HL-60 (cell line): ENCODE measurements around the gene CACNA1G.

Source experiments
- DNase-seq, 2 experiments: peaks; one replicate each; pipeline ENCODE4 v3.0.0-alpha.2; 2010 to 2020; ENCODE audit warnings: low read depth in 1 of 2, low spot score in 1 of 2
- H3K27ac ChIP-seq: fragments of 250-450 bp; sonication (Bioruptor Pico); replicated peaks from 2 replicates; pipeline ENCODE4 v1.5.1; 2020; ENCODE audit warnings: mild to moderate bottlenecking, moderate library complexity
- H3K27me3 ChIP-seq: fragments of 250-450 bp; sonication (Bioruptor Pico); 2 replicates; pipeline ENCODE4 v1.5.1; 2021; ENCODE audit warnings: mild to moderate bottlenecking, moderate library complexity; ENCODE audit not compliant: insufficient read depth, poor library complexity, severe bottlenecking
- H3K4me3 ChIP-seq: replicated peaks from 2 replicates; pipeline ENCODE4 v1.5.1; 2011; ENCODE audit warnings: mild to moderate bottlenecking, control low read depth, low read length; ENCODE audit not compliant: insufficient read depth
- CTCF ChIP-seq: IDR thresholded peaks from one replicate; pipeline ENCODE4 v1.5.1; 2011; ENCODE audit warnings: low read length, control low read depth, inconsistent platforms; ENCODE audit not compliant: insufficient read depth
- GABPA ChIP-seq: IDR thresholded peaks from 2 replicates; pipeline ENCODE4 v1.6.1; 2012; ENCODE audit warnings: low read depth
- POLR2AphosphoS5 ChIP-seq: IDR thresholded peaks from 2 replicates; pipeline ENCODE4 v1.6.1; 2012; ENCODE audit warnings: low read depth
- REST ChIP-seq: IDR thresholded peaks from 2 replicates; pipeline ENCODE4 v1.6.1; 2012; ENCODE audit warnings: low read depth; ENCODE audit not compliant: insufficient replicate concordance
- SPI1 ChIP-seq: IDR thresholded peaks from 2 replicates; pipeline ENCODE4 v1.6.1; 2012; ENCODE audit warnings: low read depth, mild to moderate bottlenecking, borderline replicate concordance

The CACNA1G gene

DNA sequence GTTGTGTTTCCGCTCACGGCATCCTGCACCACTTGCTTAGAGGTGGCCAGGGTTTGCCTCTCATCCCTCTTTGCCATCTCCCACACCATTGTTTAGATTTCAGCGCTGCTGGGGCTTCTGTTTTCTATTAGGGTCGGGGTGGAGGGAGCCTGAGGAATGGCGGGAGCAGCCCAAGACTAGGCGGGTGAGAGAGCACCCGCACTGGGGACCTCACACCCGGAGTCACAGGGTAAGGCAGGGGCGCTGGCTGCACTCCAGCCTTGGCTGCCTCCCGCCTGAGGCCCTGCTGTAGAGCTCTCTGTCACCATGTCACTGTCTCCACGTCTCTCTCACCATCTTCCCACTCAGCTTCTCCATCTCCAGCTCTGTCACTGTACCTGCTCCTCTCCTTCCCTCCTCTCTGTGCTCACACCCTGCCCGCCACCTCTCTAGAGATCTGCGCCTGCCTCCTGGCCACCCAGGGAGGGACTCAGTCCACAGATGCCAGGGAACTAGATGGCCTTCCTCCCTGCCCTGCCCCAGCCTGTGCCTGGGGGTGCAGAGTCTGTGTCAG is 41.4 kb downstream of the CACNA1G start:
- Histone ChIP-seq H3K27me3 (peaks cover 34% of the 10 kb centered on the region), H3K27ac (no peak overlapping the region), H3K4me3 (no peak overlapping the region)
- TF ChIP-seq SPI1: no peak
- no peak for TF ChIP-seq GABPA
- no peak for DNase-seq

- no peak for TF ChIP-seq REST
- TF ChIP-seq SPI1: no peak
- peaks cover 41% of the 10 kb centered on the region for H3K27me3 ChIP-seq
- DNase-seq: no peak
- H3K27ac ChIP-seq: no peak overlapping the region
- H3K4me3 ChIP-seq: no peak overlapping the region
Observed at GRCh38 chr17:50602836-50603235, 42.3 kb downstream of the CACNA1G start.

DNA sequence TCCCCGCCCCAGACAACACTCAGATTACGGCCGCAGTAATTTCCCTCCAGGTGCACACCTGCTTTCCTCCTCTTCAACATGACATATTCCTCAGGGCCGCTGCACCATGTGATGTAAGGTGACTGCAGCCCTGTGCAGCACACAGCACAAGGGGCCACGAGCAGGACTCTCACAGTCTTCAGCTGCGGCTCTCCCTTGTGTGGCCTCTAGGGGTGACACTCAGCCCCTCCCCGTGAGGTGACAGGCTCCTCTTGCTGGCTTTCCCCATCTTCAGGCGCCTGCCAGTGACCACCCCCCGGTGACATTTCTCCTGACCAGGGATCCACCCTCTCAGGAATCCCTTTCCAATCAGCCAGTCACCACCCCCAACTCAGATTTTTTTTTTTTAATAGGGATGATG is 42.8 kb downstream of the CACNA1G start:
- Histone ChIP-seq H3K4me3 (no peak overlapping the region), H3K27ac (no peak overlapping the region), H3K27me3 (peaks cover 44% of the 10 kb centered on the region)
- TF ChIP-seq POLR2AphosphoS5 (no peak), GABPA (no peak), REST (no peak), SPI1 (no peak), CTCF (no peak)
- no peak for DNase-seq

DNA sequence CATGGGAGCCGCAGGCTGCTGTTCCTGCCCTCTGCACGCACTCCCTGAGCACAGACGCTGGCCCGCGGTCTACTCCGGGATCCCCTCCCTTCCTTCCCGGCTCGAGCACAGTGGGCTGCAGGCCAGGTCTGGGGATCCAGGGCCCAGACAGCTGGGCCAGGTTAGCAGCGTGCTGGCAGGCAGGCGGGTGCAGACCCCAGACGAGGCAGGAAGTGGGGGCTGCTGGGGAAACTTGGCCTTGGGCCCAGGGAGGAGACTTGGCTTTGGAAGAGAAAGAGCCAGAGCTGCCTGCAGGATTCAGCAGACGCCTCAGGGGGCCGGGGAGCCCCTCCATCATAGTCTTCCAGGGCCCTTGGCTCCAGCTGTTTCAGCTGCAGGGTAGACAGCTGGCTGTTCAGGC is 44.0 kb downstream of the CACNA1G start:
- Histone ChIP-seq H3K27me3 (peaks cover 48% of the 10 kb centered on the region), H3K27ac (no peak overlapping the region), H3K4me3 (no peak overlapping the region)
- no peak for DNase-seq
- no peak for TF ChIP-seq GABPA

DNA sequence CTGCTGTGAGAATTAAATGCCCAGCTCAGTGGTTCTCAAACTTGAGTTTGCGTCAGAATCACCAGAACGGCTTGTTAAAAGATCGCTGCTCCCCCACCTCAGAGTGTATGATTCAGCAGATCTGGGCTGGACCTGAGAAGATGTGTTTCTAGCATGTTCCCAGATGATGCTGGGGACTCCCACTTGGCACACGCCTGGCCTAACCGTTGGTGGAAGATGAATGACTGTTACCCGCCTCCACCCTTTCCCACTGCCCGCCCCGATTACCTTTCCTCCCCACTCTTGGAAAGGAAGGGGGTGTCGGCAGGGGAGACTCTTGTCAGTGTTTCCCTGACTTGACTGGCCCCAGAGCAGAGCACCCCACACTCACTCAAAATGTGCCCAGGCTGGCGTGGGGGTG is 44.9 kb downstream of the CACNA1G start:
- TF ChIP-seq REST: no peak
- TF ChIP-seq POLR2AphosphoS5: no peak
- no peak for TF ChIP-seq CTCF
- TF ChIP-seq SPI1: no peak
- TF ChIP-seq GABPA: no peak
- DNase-seq: no peak
- no peak overlapping the region for H3K4me3 ChIP-seq
- H3K27ac ChIP-seq: no peak overlapping the region
- peaks cover 48% of the 10 kb centered on the region for H3K27me3 ChIP-seq
